Measurements from ENCODE around the gene KHDC4. TPM values are rescaled to one million over a fixed set of nuclear protein-coding genes. Genes with fewer than 3 reads are reported as not detected.
"Not testable (repeated sequence)": the region's sequence is repeated elsewhere in the genome, so short reads cannot be mapped to it uniquely, and the experiment has no call there.

Gene KHDC4
- total RNA-seq, 1 donor from 2014 or later: 51.8 TPM

DNA sequence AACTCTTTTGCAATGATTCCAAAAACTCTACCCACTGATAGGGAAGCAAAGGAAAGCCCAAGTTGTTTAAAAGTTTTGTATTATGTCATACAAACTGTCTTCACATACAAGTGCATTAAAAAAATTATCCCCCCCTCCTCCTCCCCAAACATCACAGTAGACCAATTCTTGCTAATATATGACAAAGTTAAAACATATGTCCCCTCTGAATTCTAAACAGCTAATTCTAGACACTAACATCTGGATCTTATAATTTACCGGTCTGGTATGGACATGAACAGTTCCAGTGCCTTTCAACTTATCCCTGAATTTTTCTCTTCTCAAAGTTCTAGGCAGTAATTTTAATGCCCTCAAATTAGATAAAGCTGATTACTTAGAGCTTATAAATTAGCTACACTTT is 36.5 kb downstream of the KHDC4 start:
- TF ChIP-seq, protein P1, sequence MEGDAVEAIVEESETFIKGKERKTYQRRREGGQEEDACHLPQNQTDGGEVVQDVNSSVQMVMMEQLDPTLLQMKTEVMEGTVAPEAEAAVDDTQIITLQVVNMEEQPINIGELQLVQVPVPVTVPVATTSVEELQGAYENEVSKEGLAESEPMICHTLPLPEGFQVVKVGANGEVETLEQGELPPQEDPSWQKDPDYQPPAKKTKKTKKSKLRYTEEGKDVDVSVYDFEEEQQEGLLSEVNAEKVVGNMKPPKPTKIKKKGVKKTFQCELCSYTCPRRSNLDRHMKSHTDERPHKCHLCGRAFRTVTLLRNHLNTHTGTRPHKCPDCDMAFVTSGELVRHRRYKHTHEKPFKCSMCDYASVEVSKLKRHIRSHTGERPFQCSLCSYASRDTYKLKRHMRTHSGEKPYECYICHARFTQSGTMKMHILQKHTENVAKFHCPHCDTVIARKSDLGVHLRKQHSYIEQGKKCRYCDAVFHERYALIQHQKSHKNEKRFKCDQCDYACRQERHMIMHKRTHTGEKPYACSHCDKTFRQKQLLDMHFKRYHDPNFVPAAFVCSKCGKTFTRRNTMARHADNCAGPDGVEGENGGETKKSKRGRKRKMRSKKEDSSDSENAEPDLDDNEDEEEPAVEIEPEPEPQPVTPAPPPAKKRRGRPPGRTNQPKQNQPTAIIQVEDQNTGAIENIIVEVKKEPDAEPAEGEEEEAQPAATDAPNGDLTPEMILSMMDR (IDR thresholded peaks at IDR 0.05; ENCODE audit: partially characterized antibody, unreplicated experiment): no peak
- H3K36me3 Mint-ChIP-seq (ENCODE audit: unreplicated experiment): no peaks in the 10 kb centered on the region
- no peak for DNase-seq
- no peaks in the 10 kb centered on the region for H3K9me3 Mint-ChIP-seq (ENCODE audit: unreplicated experiment)
- H3K4me1 Mint-ChIP-seq (ENCODE audit: low read depth, unreplicated experiment): no peaks in the 10 kb centered on the region
- H3K27ac Mint-ChIP-seq (ENCODE audit: unreplicated experiment): no peak overlapping the region
- H3K4me3 Mint-ChIP-seq (ENCODE audit: unreplicated experiment): no peak overlapping the region
- peaks cover 3% of the 10 kb centered on the region for H3K27me3 Mint-ChIP-seq (ENCODE audit: unreplicated experiment)

GRCh38 chr1:155896476-155896875 is 37.7 kb downstream of the KHDC4 start:
- H3K27ac Mint-ChIP-seq (ENCODE audit: unreplicated experiment); H3K4me1 Mint-ChIP-seq (ENCODE audit: low read depth, unreplicated experiment); H3K36me3 Mint-ChIP-seq (ENCODE audit: unreplicated experiment); H3K4me3 Mint-ChIP-seq (ENCODE audit: unreplicated experiment); H3K9me3 Mint-ChIP-seq (ENCODE audit: unreplicated experiment); H3K27me3 Mint-ChIP-seq (ENCODE audit: unreplicated experiment); DNase-seq: not testable (repeated sequence)

GRCh38 chr1:155895617-155896016 is 38.6 kb downstream of the KHDC4 start:
- not testable (repeated sequence) for H3K36me3 Mint-ChIP-seq (ENCODE audit: unreplicated experiment); H3K27me3 Mint-ChIP-seq (ENCODE audit: unreplicated experiment); H3K27ac Mint-ChIP-seq (ENCODE audit: unreplicated experiment); H3K9me3 Mint-ChIP-seq (ENCODE audit: unreplicated experiment); H3K4me1 Mint-ChIP-seq (ENCODE audit: low read depth, unreplicated experiment); DNase-seq; H3K4me3 Mint-ChIP-seq (ENCODE audit: unreplicated experiment)

DNA sequence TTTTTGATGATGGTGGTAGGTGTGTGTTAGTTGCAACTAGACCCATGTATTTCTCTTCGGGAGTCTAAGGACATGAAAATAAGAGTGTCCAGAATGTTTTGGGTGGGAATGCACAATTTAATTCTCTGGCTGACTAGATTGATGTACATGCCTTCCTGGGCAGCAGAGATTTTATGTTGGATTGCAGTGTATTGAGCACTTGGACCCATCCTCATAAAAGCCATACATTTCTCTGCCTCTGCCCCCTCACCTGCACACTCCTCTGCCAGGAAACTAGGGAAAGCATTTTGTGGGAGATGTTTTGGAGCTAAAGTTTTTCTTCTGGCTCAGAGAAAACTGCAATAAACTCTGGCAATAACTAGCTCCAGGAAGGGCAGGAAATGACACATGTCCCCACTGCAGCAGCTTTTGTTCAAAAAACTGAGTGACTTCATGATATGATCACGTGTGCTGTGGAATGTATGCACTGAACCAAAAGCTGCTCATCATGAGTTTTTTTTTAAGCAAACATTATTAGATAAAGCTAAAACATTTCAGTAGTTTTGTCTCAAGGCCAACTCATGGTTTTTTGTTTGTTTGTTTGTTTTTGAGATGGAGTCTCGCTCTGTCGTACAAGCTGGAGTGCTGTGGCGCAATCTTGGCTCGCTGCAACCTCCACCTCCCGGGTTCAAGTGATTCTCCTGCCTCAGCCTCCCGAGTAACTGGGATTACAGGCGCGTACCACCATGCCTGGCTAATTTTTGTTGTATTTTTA is 40.6 kb downstream of the KHDC4 start:
- DNase-seq: no peak
- no peaks in the 10 kb centered on the region for H3K36me3 Mint-ChIP-seq (ENCODE audit: unreplicated experiment)
- TF ChIP-seq, protein P1 (IDR thresholded peaks at IDR 0.05; ENCODE audit: partially characterized antibody, unreplicated experiment): no peak
- peaks cover 3% of the 10 kb centered on the region for H3K27me3 Mint-ChIP-seq (ENCODE audit: unreplicated experiment)
- H3K27ac Mint-ChIP-seq (ENCODE audit: unreplicated experiment): no peak overlapping the region
- no peaks in the 10 kb centered on the region for H3K4me1 Mint-ChIP-seq (ENCODE audit: low read depth, unreplicated experiment)
- no peak overlapping the region for H3K4me3 Mint-ChIP-seq (ENCODE audit: unreplicated experiment)
- H3K9me3 Mint-ChIP-seq (ENCODE audit: unreplicated experiment): no peaks in the 10 kb centered on the region

DNA sequence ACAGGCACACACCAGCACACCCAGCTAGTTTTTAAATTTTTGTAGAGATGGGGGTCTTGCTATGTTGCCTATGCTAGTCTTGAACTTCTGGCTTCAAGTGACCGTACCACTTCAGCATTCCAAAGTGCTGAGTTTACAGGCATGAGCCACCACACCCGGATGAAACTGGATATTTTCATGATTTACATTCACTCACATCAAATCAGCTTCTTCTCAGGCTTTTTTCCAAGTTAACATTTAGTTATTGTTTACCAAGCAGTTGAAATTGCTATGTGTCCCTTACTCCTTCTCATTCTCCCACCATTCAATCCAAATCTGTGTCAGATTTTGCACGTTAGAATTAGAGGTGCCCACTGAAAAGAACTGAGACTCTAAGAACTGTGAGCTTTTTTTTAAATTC is 41.4 kb downstream of the KHDC4 start:
- TF ChIP-seq, protein P1 (IDR thresholded peaks at IDR 0.05; ENCODE audit: partially characterized antibody, unreplicated experiment): no peak
- H3K27ac Mint-ChIP-seq (ENCODE audit: unreplicated experiment): peak overlapping the region; percentile 28
- no peak for DNase-seq
- H3K27me3 Mint-ChIP-seq (ENCODE audit: unreplicated experiment): peaks cover 5% of the 10 kb centered on the region
- peaks cover 2% of the 10 kb centered on the region for H3K9me3 Mint-ChIP-seq (ENCODE audit: unreplicated experiment)
- H3K4me1 Mint-ChIP-seq (ENCODE audit: low read depth, unreplicated experiment): no peaks in the 10 kb centered on the region
- no peak overlapping the region for H3K4me3 Mint-ChIP-seq (ENCODE audit: unreplicated experiment)
- H3K36me3 Mint-ChIP-seq (ENCODE audit: unreplicated experiment): no peaks in the 10 kb centered on the region

DNA sequence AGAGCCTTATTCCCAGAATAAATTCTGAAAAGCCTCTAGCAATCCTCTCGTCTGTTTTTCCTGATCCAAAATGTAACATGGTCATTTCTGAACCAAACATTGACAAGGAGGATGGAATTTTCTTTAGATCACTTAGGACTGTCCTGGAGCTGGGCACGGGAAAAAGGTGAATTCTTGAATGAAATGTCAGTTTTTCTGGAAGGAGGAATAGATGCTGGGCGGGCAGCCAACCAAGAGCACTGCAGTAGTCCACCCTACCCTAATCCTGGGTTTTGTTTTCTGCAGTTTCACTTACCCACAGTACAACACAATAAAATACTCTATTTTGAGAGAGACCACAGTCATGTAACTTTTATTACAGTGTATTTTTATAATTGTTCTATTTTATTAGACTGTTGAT is 44.0 kb downstream of the KHDC4 start:
- Mint-ChIP-seq H3K4me3 (ENCODE audit: unreplicated experiment) (no peak overlapping the region), H3K27ac (ENCODE audit: unreplicated experiment) (no peak overlapping the region), H3K4me1 (ENCODE audit: low read depth, unreplicated experiment) (no peaks in the 10 kb centered on the region), H3K27me3 (ENCODE audit: unreplicated experiment) (peaks cover 5% of the 10 kb centered on the region), H3K9me3 (ENCODE audit: unreplicated experiment) (peaks cover 2% of the 10 kb centered on the region), H3K36me3 (ENCODE audit: unreplicated experiment) (no peaks in the 10 kb centered on the region)
- TF ChIP-seq, protein P1 (IDR thresholded peaks at IDR 0.05; ENCODE audit: partially characterized antibody, unreplicated experiment): no peak
- no peak for DNase-seq
